K562 (cell line): ENCODE measurements around the gene GPSM3. TPM values are rescaled to one million over a fixed set of nuclear protein-coding genes. Genes with fewer than 3 reads are reported as not detected.

Source experiments
- ATAC-seq: fragments of 200-7000 bp; cut with Tn5 transposase; 3 replicates; pipeline ENCODE4 v1.9.1; 2020; ENCODE audit warnings: moderate library complexity
- BruUV-seq: library from RNA; stranded (reverse); fragments of 400-500 nt; replicated peaks from 2 replicates; lab custom pipeline; 2021; lab: Mats Ljungman, UMichigan
- CTCF ChIA-PET: fragments of 300-600 bp; formaldehyde crosslinking; extraction: SDS; loops from one replicate; lab custom pipeline; 2021; ENCODE audit warnings: low intra/inter-chr PET ratio; lab: Yijun Ruan, JAX
- POLR2A ChIA-PET: fragments of 300-600, 350-650 bp; sonication (Branson Sonifier 250); formaldehyde crosslinking; extraction: SDS; loops from one replicate; lab custom pipeline; 2021; ENCODE audit warnings: antibody characterized with exemption, inconsistent platforms; lab: Yijun Ruan, JAX
- DNase-seq, 4 experiments: peaks; one replicate each; pipeline versions ENCODE4 v3.0.0 to v3.0.0-alpha.2; 2011 to 2018; ENCODE audit warnings: low spot score in 3 of 4, mixed read lengths in 3 of 4; ENCODE audit errors: extremely low read depth in 1 of 4
- FAIRE-seq: peaks from 2 replicates; lab custom pipeline; 2011; peaks lifted over from hg19 to GRCh38; lab: Jason Lieb, UNC
- H2AFZ ChIP-seq: 2 replicates; pipeline ENCODE4 v1.6.0; 2011; ENCODE audit warnings: low read depth, low read length, control low read depth, inconsistent platforms
- H3K27ac ChIP-seq: fragments of 200-600 bp; 3 replicates; pipeline ENCODE4 v1.8.0; 2011; ENCODE audit warnings: low read depth, mild to moderate bottlenecking, control low read depth, inconsistent platforms, low read length, moderate library complexity, mixed read lengths; ENCODE audit errors: extremely low read depth
- H3K27me3 ChIP-seq, 2 experiments: fragments of 300-600 bp in 1 of 2; 2 replicates in 1 of 2; 3 replicates in 1 of 2; pipeline versions ENCODE4 v1.6.0 to v1.8.0; 2011; ENCODE audit warnings: inconsistent platforms in 2 of 2, low read length in 2 of 2, mild to moderate bottlenecking in 1 of 2, mixed read lengths in 1 of 2, moderate library complexity in 1 of 2; ENCODE audit not compliant: control insufficient read depth in 2 of 2, insufficient read depth in 2 of 2
- H3K36me3 ChIP-seq: fragments of 300-600 bp; 3 replicates; pipeline ENCODE4 v1.8.0; 2011; ENCODE audit warnings: mild to moderate bottlenecking, low read length, inconsistent platforms; ENCODE audit not compliant: control insufficient read depth, insufficient read depth
- H3K4me1 ChIP-seq, 2 experiments: fragments of 200-600 bp in 1 of 2; replicated peaks in 1 of 2; 2 replicates in 1 of 2; 3 replicates in 1 of 2; pipeline versions ENCODE4 v1.5.1 to v1.8.0; 2011; ENCODE audit warnings: inconsistent platforms in 2 of 2, low read length in 2 of 2, mild to moderate bottlenecking in 1 of 2, mixed read lengths in 1 of 2, moderate library complexity in 1 of 2; ENCODE audit not compliant: control insufficient read depth in 2 of 2, insufficient read depth in 2 of 2
- H3K4me2 ChIP-seq: 2 replicates; pipeline ENCODE4 v1.6.1; 2011; ENCODE audit warnings: low read length, control low read depth, inconsistent platforms, mixed read lengths; ENCODE audit not compliant: insufficient read depth
- H3K4me3 ChIP-seq: fragments of 200-600 bp; sonication (generic), shearing (Covaris generic); 2 replicates; pipeline ENCODE4 v1.5.1; 2016; ENCODE audit warnings: control low read depth, inconsistent platforms
- H3K79me2 ChIP-seq: fragments of 200-600 bp; 3 replicates; pipeline ENCODE4 v1.8.0; 2011; ENCODE audit warnings: low read length, inconsistent platforms; ENCODE audit not compliant: control insufficient read depth, insufficient read depth
- H3K9ac ChIP-seq, 2 experiments: 2 replicates each; pipeline versions ENCODE4 v1.6.0 to v1.6.1; 2011; ENCODE audit warnings: low read depth in 2 of 2, low read length in 2 of 2, control low read depth in 1 of 2, inconsistent platforms in 1 of 2, mild to moderate bottlenecking in 1 of 2, mixed read lengths in 1 of 2; ENCODE audit not compliant: insufficient read depth in 1 of 2
- H3K9me1 ChIP-seq: one replicate; pipeline ENCODE4 v1.6.0; 2011; ENCODE audit warnings: inconsistent platforms, mild to moderate bottlenecking, low read length, moderate library complexity; ENCODE audit not compliant: control insufficient read depth, insufficient read depth
- H3K9me3 ChIP-seq: replicated peaks from 2 replicates; pipeline ENCODE4 v1.5.1; 2011; ENCODE audit warnings: low read depth, low read length, inconsistent platforms; ENCODE audit not compliant: control insufficient read depth, insufficient read depth
- H4K20me1 ChIP-seq: replicated peaks from 2 replicates; pipeline ENCODE4 v1.6.1; 2011; ENCODE audit warnings: low read length, inconsistent platforms, mixed read lengths; ENCODE audit not compliant: control insufficient read depth, insufficient read depth
- POLR2AphosphoS2 ChIP-seq: IDR thresholded peaks from 2 replicates; pipeline ENCODE4 v1.6.1; 2012; ENCODE audit warnings: low read length, improper control_type of control experiment
- POLR2G ChIP-seq: fragments of 200-400 bp; formaldehyde crosslinking; IDR thresholded peaks from 2 replicates; pipeline ENCODE4 v1.6.1; 2017; ENCODE audit warnings: low read depth, mild to moderate bottlenecking, antibody characterized with exemption, low read length, moderate library complexity
- SPI1 ChIP-seq: IDR thresholded peaks from 2 replicates; pipeline ENCODE4 v1.6.1; 2011; ENCODE audit warnings: low read depth, low read length, control low read depth, borderline replicate concordance
- ZNF263 ChIP-seq: sonication (generic); formaldehyde crosslinking; IDR thresholded peaks from 2 replicates; pipeline ENCODE4 v1.8.0; 2022; ENCODE audit warnings: mild to moderate bottlenecking, missing genetic modification reagents, borderline replicate concordance
- ZNF583 ChIP-seq: fragments of 250-450 bp; sonication (Bioruptor Pico); IDR thresholded peaks from 2 replicates; pipeline ENCODE4 v1.4.0; 2020
- WGBS: fragments of 100-300 bp; shearing (Covaris generic); methylation state at CpG from one replicate; pipeline ENCODE4 v1.1.6; 2016; ENCODE audit warnings: low coverage, mixed read lengths; ENCODE audit not compliant: insufficient coverage; ENCODE audit errors: missing lambda C conversion rate; 5-methylcytosine and 5-hydroxymethylcytosine counted together
- in situ Hi-C: fragments of 300-500 bp; cut with MboI; formaldehyde crosslinking; loops from 4 replicates; pipeline ENCODE4 v1.15.0; 2018; ENCODE audit warnings: inconsistent platforms, mixed read lengths
- intact Hi-C: fragments of 100-400 bp; cut with micrococcal nuclease; formaldehyde crosslinking; loops from 2 replicates; pipeline ENCODE4 v1.14.2; 2022
- polyA plus RNA-seq, 8 experiments: library from polyadenylated mRNA; depleted of rRNA in 4 of 8; stranded (reverse) in 5 of 8; unstranded in 3 of 8; fragments of >200 nt; fragmentation: Nextera tagmentation in 2 of 8; fragmentation: Illumina TruSeq in 1 of 8; extraction: Ambion mirVana in 2 of 8; extraction: Trizol in 1 of 8; gene quantifications; 2 replicates each; pipeline versions ENCODE4 v1.2.1 to v1.2.3, GENCODE V29; 2011 to 2014; ENCODE audit warnings: inconsistent platforms in 1 of 8, missing spikeins in 1 of 8
- total RNA-seq, 7 experiments: library from RNA; depleted of rRNA in 6 of 7; stranded (reverse); fragments of >200 nt in 6 of 7; fragmentation: Illumina TruSeq in 2 of 7; extraction: Trizol in 2 of 7; gene quantifications; 2 replicates each; pipeline versions ENCODE4 v1.2.1 to v1.2.3, GENCODE V29; 2011 to 2021; ENCODE audit warnings: low replicate concordance in 1 of 7
- TF ChIP-seq, protein P1 (sequence below): fragments of 250-450 bp; sonication (Bioruptor Pico); IDR thresholded peaks from 2 replicates; pipeline ENCODE4 v1.4.0; 2020; ENCODE audit warnings: mild to moderate bottlenecking, moderate library complexity
- TF ChIP-seq, protein P2 (sequence below): fragments of 450-650 bp; IDR thresholded peaks from 2 replicates; pipeline ENCODE4 v1.6.1; 2016
- TF ChIP-seq, protein P3 (sequence below): sonication (generic); formaldehyde crosslinking; IDR thresholded peaks from 2 replicates; pipeline ENCODE4 v1.8.0; 2022; ENCODE audit warnings: mild to moderate bottlenecking, missing genetic modification reagents

GPSM3 gene
- total and polyA plus RNA-seq, 9 of the 15 experiments (the other 6 are each of a cell fraction or from before 2014, with no cell fraction given) = 5.3 to 42.6 (median 24.4) TPM

DNA sequence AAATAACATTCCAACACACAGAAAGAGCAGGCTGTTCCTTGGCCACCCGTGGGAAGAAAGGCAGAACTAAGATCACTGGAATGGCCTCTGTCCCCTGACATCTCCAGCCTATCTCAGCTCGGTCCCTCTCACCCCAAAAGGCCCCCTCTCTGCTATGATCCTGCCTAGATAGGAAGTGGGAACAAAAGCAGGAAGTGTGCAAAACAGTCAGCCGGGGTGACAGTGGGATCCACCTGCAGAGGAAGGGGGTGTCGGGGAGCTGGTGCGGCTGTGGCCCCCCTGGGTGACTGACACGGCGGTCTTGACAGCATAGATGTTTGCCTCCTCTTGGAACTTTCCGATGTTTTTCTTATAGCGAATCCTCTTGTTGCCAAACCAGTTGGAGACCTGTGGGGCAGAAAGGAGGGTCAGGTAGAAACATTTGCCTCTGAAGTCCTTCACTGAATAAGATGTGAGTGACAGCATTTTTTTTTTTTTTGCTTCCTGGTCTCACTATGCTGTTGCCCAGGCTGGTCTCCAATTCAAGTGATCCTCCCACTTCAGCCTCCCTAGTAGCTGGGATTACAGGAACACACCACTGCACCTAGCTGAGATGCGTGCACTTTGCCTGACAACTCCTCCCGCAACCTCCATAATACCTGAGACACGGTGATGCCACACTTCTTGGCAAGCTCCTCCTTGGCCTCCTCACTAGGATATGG, 5.3 kb downstream of the GPSM3 start:
- POLR2A ChIA-PET = interaction anchor here (0.6 to 1.1 kb wide), 5 partner anchors 9 to 533 kb away, joined by 3 read pairs; partner anchors contain the start of genes AGPAT1 and ATF6B
- no TSS peak for BruUV-seq
- intact Hi-C loops = no loop called here
- peaks cover 61 to 76% of the 10 kb centered on the region in 2 experiments for H3K4me1 ChIP-seq
- H2AFZ ChIP-seq = no peak overlapping the region
- peak overlapping the region in 1 of 2 experiments; percentile 75; a peak in 2 of 4 replicates for H3K9ac ChIP-seq
- no peak overlapping the region for H3K4me3 ChIP-seq
- H4K20me1 ChIP-seq = no peaks in the 10 kb centered on the region
- no peaks in the 10 kb centered on the region for H3K9me3 ChIP-seq
- FAIRE-seq = peak; percentile 23
- TF ChIP-seq, protein P1, sequence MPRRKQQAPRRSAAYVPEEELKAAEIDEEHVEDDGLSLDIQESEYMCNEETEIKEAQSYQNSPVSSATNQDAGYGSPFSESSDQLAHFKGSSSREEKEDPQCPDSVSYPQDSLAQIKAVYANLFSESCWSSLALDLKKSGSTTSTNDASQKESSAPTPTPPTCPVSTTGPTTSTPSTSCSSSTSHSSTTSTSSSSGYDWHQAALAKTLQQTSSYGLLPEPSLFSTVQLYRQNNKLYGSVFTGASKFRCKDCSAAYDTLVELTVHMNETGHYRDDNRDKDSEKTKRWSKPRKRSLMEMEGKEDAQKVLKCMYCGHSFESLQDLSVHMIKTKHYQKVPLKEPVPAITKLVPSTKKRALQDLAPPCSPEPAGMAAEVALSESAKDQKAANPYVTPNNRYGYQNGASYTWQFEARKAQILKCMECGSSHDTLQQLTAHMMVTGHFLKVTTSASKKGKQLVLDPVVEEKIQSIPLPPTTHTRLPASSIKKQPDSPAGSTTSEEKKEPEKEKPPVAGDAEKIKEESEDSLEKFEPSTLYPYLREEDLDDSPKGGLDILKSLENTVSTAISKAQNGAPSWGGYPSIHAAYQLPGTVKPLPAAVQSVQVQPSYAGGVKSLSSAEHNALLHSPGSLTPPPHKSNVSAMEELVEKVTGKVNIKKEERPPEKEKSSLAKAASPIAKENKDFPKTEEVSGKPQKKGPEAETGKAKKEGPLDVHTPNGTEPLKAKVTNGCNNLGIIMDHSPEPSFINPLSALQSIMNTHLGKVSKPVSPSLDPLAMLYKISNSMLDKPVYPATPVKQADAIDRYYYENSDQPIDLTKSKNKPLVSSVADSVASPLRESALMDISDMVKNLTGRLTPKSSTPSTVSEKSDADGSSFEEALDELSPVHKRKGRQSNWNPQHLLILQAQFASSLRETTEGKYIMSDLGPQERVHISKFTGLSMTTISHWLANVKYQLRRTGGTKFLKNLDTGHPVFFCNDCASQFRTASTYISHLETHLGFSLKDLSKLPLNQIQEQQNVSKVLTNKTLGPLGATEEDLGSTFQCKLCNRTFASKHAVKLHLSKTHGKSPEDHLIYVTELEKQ (CRISPR knock-in tag) = no peak
- TF ChIP-seq, protein P2, sequence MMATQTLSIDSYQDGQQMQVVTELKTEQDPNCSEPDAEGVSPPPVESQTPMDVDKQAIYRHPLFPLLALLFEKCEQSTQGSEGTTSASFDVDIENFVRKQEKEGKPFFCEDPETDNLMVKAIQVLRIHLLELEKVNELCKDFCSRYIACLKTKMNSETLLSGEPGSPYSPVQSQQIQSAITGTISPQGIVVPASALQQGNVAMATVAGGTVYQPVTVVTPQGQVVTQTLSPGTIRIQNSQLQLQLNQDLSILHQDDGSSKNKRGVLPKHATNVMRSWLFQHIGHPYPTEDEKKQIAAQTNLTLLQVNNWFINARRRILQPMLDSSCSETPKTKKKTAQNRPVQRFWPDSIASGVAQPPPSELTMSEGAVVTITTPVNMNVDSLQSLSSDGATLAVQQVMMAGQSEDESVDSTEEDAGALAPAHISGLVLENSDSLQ = peak; percentile 49
- TF ChIP-seq ZNF263 (CRISPR knock-in tag) (peak; percentile 4; the same call in 1 of the 2 replicates), ZNF583 (CRISPR knock-in tag) (0 out of 2 replicates have a peak, but pooled peaks have one; percentile 36), SPI1 (peak; percentile 65; the same call in 1 of the 2 replicates), POLR2AphosphoS2 (0 out of 2 replicates have a peak, but pooled peaks have one; percentile 18), POLR2G (0 out of 2 replicates have a peak, but pooled peaks have one; percentile 27)
- TF ChIP-seq, protein P3, sequence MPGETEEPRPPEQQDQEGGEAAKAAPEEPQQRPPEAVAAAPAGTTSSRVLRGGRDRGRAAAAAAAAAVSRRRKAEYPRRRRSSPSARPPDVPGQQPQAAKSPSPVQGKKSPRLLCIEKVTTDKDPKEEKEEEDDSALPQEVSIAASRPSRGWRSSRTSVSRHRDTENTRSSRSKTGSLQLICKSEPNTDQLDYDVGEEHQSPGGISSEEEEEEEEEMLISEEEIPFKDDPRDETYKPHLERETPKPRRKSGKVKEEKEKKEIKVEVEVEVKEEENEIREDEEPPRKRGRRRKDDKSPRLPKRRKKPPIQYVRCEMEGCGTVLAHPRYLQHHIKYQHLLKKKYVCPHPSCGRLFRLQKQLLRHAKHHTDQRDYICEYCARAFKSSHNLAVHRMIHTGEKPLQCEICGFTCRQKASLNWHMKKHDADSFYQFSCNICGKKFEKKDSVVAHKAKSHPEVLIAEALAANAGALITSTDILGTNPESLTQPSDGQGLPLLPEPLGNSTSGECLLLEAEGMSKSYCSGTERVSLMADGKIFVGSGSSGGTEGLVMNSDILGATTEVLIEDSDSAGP (CRISPR knock-in tag) = no peak
- TF ChIP-seq, all 486 proteins: peak for 6
- peaks cover 56% of the 10 kb centered on the region; the same call in 2 of the 3 replicates for H3K36me3 ChIP-seq
- H3K27ac ChIP-seq = peak overlapping the region; percentile 68; the same call in 2 of the 3 replicates
- ATAC-seq (no peak), DNase-seq (no peak)
- peaks cover 64% of the 10 kb centered on the region for H3K79me2 ChIP-seq
- CTCF ChIA-PET = no interaction called here
- WGBS = 79% methylated on average over 12 of the region's 12 CpGs
- H3K9me1 ChIP-seq = no peaks in the 10 kb centered on the region
- in situ Hi-C loops = no loop called here
- H3K27me3 ChIP-seq = no peaks in the 10 kb centered on the region
- peak overlapping the region; percentile 53 for H3K4me2 ChIP-seq
